GM21381 (cell line): Measurements from ENCODE around the gene FBXO46.
A peak's percentile ranks its signal among the peaks of the same experiment; 100 is the strongest.
"Not testable (repeated sequence)": the region's sequence is repeated elsewhere in the genome, so short reads cannot be mapped to it uniquely, and the experiment has no call there.

ENCODE experiments used
- ATAC-seq: cut with Tn5 transposase; IDR thresholded peaks from one replicate; pipeline ENCODE4 v1.9.1; 2021; ENCODE audit warnings: mild to moderate bottlenecking, moderate library complexity; ENCODE audit not compliant: unreplicated experiment

The FBXO46 gene

DNA sequence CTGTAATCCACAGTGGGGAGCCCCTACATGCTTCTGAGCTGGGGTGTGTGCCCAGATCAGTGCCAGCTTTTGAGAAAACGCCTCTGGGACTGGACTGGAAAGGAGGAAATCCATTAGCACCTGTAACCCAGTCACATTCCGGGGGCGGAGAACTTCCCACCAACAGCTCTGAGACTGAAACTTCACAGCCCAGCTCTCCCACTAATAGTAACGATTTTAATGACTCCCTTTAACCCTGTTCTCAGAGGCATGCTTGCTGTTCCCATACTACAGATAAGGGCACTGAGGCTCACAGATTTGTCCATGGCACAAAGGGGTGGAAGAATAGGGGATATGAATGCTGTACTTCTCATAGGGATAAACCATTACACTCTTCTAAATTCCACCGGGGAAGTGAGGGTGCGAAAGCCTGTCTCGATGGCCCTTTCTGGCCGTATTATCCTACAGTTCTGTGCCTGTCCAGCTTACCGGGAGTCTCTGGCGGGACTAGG lies 851 bp downstream of the FBXO46 start:
- ATAC-seq: no peak

DNA sequence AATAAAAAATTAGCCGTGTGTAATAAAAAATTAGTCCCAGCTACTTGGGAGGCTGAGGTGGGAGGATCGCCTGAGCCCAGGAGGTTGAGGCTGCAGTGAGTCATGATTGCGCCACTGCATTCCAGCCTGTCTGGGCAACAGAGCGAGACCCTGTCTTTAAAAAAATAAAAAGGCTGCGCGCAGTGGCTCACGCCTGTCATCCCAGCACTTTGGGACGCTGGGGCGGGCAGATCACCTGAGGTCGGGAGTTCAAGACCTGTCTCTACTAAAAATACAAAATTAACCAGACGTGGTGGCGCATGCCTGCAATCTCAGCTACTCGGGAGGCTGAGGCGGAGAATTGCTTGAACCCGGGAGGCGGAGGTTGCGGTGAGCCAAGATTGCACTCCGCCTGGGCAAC lies 2.0 kb downstream of the FBXO46 start:
- ATAC-seq: not testable (repeated sequence)

DNA sequence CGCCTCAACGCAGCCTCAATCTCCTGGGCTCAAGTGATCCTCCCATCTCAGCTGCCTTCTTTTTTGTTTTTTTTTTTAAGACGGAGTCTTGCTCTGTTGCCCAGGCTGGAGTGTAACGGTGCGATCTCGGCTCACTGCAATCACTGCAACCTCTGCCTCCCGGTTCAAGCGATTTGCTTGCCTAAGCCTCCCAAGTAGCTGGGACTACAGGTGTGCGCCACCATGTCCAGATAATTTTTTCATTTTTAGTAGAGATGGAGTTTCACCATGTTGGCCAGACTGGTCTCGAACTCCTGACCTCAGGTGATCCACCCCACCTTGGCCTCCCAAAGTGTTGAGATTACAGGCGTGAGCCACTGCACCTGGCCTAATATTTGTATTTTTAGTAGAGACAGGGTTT lies 10.6 kb downstream of the FBXO46 start:
- ATAC-seq: not testable (repeated sequence)

GRCh38 chr19:45717983-45718650 lies 12.6 kb downstream of the FBXO46 start:
- no peak for ATAC-seq

DNA sequence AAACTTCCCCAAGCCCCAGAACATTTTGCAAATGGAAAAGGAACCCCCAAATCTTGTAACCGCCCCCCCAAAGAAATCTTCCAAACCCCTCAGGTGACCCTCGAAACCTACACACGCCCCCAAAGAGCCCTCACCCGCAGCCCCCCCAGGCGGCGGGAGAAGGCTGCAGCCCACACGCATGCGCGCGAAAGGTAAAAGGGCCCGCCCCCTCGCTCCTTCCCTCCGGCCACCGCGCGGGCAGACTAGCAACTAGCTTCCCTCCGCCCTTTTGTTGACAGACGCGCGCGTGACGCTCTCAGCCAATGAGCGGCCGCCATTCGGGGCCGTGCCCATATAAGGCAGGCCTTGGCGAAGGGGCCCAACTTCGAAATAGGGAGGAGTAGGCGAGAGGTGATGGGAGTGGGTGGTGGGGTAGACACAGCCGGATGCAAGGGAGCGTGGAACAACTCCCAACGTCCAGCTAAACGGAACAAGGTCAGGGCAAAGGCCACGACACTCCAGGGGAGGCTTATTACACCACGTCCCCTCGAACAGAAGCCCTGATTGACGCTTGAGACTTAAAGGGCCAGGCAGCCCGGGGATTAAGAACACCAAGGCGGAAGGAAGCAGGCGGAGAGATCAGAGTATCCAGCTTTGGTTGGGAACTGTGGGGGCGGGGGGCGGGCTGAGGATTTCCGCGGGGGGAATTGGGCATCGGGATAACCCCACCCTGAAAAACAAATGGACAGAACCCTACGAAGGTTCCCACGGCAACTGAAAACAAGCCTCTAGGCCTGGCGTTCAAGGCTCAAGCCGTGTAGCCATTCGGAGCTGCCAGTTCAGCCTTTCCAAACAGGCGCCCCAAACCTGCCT lies 13.3 kb downstream of the FBXO46 start:
- peak; percentile 92 for ATAC-seq

DNA sequence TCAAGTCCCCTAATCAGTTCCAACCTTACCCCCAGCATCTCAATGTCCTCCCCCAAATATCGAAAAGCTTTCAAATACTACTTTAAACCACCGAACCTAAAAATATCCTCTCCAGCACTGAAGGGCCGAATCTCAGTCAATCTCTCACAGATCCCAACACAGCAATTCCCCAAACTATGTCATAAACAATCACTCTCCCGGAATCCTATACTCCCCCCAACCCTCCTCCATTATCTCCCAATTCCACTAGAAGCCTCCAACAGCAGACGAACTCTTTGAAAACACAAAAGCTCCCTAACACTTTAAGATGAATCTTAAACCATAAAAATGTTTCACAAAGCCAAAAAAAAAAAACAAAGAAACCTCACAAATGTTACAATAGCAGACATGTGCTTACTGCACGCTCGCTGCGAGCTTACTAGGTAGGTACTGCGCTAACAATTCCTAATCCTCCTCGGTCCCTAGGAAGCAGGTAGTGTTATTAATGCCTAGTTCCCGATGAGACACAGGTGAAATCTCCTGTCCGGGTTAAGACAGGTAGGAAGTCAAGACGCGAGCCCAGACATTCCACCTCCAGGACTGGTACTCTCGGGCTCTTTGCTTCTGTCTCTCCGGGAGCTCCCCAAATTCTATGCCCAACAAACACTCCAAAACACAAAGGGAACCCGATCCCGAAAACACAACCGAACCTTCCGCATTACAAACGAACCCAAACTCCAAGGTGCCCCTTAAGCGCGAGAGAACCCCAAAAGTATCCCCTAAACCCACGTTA lies 14.2 kb downstream of the FBXO46 start:
- no peak for ATAC-seq

- ATAC-seq: no peak
Observed at GRCh38 chr19:45715139-45715538, 15.6 kb downstream of the FBXO46 start.

GRCh38 chr19:45713141-45713540 lies 17.6 kb downstream of the FBXO46 start:
- ATAC-seq: no peak

- ATAC-seq: no peak
Observed at GRCh38 chr19:45712699-45713067, 18.0 kb downstream of the FBXO46 start.

DNA sequence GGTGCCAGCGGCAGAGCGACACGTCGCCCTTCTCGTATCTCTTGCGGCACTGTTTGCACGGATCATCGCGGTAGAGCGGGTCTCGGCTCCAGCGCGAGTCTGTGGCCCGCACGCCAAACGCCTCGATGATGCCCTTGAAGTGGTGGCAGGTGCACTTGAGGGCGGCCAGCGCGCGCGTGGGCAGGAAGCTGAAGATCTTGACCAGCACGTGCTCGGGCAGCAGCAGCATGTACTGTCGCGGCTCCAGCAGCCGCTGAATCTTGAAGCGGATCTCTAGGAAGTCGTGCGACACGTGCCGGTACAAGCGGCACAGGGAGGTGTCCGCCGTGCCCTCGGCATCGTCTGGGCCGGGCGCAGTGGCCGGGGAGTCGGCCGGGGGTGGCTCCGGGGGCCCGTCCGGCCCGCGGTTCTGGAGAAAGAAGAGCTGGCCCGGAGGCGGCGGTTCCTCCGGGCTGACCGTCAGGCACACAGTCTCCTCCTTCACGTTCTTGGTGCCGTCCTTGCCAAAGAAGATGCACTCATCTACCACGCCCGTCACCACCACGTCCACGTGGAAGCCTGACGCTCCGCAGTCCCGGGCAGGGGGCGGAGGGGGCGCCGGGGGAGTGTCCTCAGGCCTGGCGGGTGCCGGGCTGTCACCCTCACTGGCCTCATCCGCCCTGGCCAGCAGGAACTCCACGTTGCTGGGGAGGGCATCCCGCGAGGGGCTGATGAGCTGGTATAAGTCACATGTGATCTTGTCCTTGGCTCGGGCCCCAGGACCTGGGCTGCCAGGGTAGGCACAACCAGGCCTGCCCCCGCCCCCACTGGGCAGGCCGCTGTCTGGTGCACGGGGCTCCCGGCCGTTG lies 18.6 kb downstream of the FBXO46 start:
- ATAC-seq: no peak

DNA sequence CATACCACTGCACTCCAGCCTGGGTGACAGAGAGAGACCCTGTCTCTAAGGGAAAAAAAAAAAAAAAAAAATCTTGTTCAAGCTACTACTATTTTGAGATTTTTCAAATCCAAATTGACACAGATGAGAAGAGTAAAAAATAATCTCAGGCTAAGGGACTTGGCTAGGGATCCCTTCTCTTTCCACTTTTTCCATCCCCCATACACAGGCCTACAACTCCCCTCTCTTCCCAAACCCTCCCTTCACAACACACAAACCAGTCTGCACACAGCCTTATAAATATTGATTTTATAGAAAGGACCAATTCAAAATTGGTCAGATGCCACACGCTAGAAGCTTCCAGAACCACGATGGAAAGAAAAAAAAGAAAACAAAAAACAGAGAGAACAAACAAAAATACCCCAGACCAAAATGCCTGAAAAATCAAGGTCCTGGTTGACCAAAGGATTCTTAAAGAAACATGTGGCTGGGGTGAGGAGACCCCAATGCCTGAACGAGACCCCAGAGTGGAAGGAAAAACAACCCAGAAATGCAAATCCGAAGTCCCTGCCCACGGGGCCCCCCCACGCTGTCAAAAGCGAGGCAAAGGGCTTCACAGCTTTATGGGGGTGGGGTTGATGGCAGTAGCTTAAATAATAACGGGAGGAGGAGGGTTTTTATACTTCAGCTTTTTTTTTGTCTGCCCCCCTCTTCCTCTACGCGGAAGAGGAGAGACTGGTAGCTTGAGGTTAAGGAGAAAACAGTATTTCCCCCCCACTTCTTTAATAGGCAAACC lies 20.2 kb downstream of the FBXO46 start:
- ATAC-seq: no peak

DNA sequence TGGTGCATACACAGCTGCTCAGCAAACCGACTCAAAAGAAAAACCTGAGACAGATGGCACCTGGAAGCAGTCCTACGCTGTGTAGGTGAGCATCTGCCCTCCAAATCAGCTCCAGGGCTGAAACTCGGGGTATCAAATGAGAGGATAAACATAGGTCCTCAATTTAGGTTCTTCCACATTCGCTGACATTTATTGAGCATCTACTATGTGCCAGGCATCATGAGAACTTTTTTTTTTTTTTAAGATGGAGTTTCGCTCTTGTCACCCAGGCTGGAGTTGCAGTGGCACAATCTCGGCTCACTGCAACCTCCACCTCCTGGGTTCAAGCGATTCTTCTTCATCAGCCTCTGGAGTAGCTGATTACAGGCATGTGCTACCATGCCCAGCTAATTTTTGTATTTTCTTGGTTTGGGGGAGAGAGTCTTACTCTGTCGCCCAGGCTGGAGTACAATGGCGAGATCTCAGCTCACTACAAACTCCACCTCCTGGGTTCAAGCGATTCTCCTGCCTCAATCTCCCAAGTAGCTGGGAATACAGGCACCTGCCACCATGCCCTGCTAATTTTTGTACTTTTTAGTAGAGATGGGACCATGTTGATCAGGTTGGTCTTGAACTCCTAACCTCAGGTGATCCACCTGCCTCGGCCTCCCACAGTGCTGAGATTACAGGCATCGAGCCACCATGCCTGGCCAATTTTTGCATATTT lies 24.8 kb downstream of the FBXO46 start:
- no peak for ATAC-seq

DNA sequence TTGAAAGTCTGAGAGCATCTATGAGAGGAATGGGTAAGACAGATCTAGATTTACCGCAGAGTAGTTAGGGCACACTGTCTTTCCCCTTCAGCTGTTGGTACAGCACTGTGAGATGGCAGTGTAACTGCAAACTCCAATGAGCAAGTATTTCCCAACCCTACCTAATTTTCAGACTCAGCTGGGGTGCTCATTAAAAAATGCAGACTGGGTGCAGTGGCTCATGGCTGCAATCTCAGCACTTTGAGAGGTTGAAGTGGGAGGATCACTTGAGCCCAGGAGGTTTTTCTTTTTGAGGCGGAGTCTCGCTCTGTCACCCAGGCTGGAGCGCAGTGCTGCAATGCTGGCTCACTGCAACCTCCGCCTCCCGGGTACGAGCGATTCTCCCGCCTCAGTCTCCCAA lies 25.6 kb downstream of the FBXO46 start:
- ATAC-seq: no peak

DNA sequence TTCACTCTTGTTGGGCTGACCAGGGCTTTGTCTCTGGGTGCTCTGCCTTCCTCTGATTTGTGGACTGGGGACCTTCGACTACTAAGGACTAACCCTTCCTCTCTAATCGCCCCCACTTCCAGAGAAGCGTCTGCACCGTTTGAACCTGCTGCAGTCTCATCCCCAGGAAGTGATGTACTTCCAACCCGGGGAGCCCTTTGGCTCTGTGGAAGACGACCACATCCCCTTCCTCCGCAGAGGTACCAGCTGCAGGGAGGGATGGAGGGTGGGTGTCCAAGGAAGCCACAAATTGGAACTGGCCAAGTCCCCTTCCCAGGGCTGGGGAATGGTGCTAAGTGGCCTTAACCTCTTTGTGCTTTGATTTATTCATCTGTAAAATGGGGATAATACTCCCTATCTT lies 29.0 kb downstream of the FBXO46 start:
- no peak for ATAC-seq

DNA sequence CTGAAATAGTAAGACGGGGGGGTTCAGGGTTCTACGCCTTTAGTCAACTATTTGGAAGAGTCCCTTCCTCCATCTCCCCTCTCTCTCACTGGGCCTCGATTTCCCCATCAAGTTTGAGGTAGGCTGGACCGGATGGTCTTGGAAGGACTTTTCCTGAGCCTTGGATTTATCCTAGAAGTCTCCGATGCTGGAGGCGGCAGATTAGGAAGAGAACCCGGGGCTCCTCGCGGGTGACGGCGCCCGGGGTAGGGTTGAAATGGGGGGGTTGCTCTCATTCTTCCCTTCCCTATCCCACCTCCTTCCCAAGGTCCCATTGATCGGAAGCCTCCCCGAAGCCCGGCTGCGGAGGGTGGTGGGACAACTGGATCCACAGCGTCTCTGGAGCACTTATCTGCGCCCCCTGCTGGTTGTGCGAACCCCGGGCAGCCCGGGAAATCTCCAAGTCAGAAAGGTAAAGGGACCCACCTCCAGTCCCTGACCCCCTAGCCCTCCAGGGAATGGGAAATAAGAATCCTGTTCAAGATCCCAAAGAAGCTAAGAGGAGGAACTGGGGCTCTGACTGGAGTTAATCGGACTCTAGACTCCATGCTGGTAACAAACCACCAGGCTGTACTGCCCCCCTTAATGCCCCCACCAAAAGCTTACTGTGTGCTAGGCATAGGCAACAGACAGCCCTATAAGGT lies 37.4 kb downstream of the FBXO46 start:
- ATAC-seq: no peak

DNA sequence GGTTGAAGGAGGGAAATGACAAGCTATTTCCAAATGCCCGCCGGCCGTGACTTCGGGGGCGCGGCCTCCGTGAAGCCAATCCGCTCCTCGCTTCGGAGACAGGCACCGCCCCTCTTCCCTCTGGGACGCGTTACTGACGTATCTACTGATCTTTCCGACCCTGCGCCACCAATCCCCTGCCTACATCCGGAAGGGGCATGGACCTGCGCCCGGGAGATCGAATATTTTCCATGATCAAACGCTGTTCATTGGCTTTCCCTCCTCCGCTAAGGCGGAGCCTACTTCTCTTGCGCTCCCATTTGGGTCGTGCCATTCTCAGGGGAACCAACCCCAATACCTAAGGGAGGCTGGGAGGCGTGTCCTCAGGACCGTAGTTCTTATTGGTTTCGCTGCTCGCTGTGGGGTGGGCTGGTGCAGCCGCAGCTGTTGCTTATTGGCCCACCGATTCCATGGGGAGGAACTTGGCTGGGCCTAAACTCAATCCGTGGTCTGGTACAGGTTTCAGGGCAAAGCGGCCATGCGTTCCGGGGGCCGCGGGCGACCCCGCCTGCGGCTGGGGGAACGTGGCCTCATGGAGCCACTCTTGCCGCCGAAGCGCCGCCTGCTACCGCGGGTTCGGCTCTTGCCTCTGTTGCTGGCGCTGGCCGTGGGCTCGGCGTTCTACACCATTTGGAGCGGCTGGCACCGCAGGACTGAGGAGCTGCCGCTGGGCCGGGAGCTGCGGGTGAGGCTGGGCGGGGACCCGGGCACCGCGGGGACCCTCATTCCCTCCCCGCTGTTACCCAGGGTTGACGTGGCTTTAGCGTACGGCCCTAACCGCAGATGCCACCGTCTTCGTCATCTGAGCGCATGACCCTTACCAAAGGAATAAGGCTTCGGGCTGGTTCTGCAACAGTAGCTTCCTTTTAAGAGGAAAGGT lies 38.2 kb downstream of the FBXO46 start, which contains the start of gene QPCTL:
TSS of gene QPCTL (plus strand) at position 480 of the 919 bp plus-strand sequence. CDS start at position 518, 38 bp downstream.
- ATAC-seq: peak; percentile 87

DNA sequence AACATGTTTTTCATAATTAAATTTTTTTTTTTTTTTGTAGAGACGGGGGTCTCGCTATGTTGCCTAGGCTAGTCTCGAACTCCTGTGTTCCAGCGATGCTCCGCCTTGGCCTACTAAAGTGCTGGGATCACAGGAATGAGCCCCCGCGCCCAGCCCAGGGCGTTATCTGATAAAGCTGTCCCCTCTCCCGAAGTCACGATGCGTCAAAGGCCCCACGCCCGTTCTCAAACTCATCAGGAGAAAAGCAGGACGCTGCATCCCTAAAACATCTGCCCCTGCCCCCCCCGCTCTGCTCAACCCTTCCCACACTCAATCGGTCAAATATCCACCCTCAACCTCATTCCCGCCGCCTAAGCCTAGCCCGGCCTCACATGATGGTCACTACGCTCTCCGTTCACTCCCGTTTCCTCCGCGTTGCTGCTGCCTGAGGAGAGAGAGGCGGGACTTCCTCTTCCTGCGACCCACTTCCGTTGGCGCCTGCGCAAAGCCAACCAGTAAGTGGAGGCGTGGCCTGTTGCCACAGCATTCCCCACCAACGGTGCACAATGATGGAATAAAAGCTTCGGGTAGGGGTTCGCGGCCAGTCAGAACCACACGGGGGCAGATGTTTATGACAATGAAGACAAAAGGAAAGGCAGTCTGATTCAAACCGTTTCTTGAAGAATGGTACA lies 39.0 kb downstream of the FBXO46 start, which contains the start of gene SNRPD2:
TSS of gene SNRPD2 (minus strand) at position 438 of the 671 bp plus-strand sequence. CDS start at position 373, 65 bp downstream.
- ATAC-seq: peak; percentile 56
